ENCODE results near the gene R3HDML. TPM values are rescaled to one million over a fixed set of nuclear protein-coding genes. Genes with fewer than 3 reads are reported as not detected.

The R3HDML gene
- polyA plus RNA-seq, 3 donors = not detected

GRCh38 chr20:44390280-44390679 lies 53.4 kb downstream of the R3HDML start:
- H3K4me1 ChIP-seq (ENCODE audit: control insufficient read depth in 1 of 2, insufficient read depth in 2 of 2, low read length in 2 of 2) = peaks cover 0 to 6% of the 10 kb centered on the region in 2 donors
- no peak overlapping the region for H3K4me3 Mint-ChIP-seq
- peaks cover 0 to 7% of the 10 kb centered on the region in 2 donors for H3K27me3 ChIP-seq (ENCODE audit: control insufficient read depth in 2 of 2, insufficient read depth in 2 of 2, low read length in 2 of 2)
- H3K9me3 ChIP-seq (replicated peaks in 1 of 2; ENCODE audit: control insufficient read depth in 1 of 2, insufficient read depth in 1 of 2, low read length in 2 of 2) = no peaks in the 10 kb centered on the region
- peaks cover 12 to 17% (median 13%) of the 10 kb centered on the region in 3 donors for H3K27me3 Mint-ChIP-seq (ENCODE audit: low read depth in 3 of 3)
- no peak overlapping the region for H3K9ac ChIP-seq (ENCODE audit: insufficient read depth, low read length, poor library complexity, severe bottlenecking)
- 92% methylated on average over 2 of the region's 5 CpGs for WGBS (ENCODE audit: insufficient coverage)
- no peaks in the 10 kb centered on the region for H3K36me3 ChIP-seq (replicated peaks in 1 of 2; ENCODE audit: control insufficient read depth in 1 of 2, insufficient read depth in 2 of 2, low read length in 2 of 2)
- no peak overlapping the region for H3K4me3 ChIP-seq (replicated peaks in 1 of 3; ENCODE audit: low read depth in 2 of 3, low read length in 3 of 3)
- H3K27ac Mint-ChIP-seq = no peak overlapping the region
- H3K4me1 Mint-ChIP-seq = peaks cover 11% of the 10 kb centered on the region
- no peaks in the 10 kb centered on the region for H3K79me2 ChIP-seq (ENCODE audit: insufficient read depth, low read length)
- H2AFZ ChIP-seq (ENCODE audit: insufficient read depth, low read depth, low read length, poor library complexity, severe bottlenecking) = no peak overlapping the region
- no peak overlapping the region for H3K27ac ChIP-seq (ENCODE audit: low read depth in 1 of 2, low read length in 2 of 2)
- peaks cover 0 to 2% (median 0%) of the 10 kb centered on the region in 7 donors for H3K9me3 Mint-ChIP-seq
- H3K4me2 ChIP-seq (replicated peaks; ENCODE audit: extremely low read depth, low read length, poor library complexity, severe bottlenecking) = no peak overlapping the region
- TF ChIP-seq, protein P1, sequence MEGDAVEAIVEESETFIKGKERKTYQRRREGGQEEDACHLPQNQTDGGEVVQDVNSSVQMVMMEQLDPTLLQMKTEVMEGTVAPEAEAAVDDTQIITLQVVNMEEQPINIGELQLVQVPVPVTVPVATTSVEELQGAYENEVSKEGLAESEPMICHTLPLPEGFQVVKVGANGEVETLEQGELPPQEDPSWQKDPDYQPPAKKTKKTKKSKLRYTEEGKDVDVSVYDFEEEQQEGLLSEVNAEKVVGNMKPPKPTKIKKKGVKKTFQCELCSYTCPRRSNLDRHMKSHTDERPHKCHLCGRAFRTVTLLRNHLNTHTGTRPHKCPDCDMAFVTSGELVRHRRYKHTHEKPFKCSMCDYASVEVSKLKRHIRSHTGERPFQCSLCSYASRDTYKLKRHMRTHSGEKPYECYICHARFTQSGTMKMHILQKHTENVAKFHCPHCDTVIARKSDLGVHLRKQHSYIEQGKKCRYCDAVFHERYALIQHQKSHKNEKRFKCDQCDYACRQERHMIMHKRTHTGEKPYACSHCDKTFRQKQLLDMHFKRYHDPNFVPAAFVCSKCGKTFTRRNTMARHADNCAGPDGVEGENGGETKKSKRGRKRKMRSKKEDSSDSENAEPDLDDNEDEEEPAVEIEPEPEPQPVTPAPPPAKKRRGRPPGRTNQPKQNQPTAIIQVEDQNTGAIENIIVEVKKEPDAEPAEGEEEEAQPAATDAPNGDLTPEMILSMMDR (IDR thresholded peaks at IDR 0.05) = no peak
- no peaks in the 10 kb centered on the region for H3K36me3 Mint-ChIP-seq
- DNase-seq = no peak
- no peaks in the 10 kb centered on the region for H4K20me1 ChIP-seq (ENCODE audit: insufficient read depth, low read length)
- intact Hi-C loops (cut with micrococcal nuclease) = no loop called here

- H3K4me1 ChIP-seq (ENCODE audit: control insufficient read depth in 1 of 2, insufficient read depth in 2 of 2, low read length in 2 of 2) = peaks cover 0 to 6% of the 10 kb centered on the region in 2 donors
- no peak overlapping the region for H3K4me3 Mint-ChIP-seq
- no peak overlapping the region for H3K4me2 ChIP-seq (replicated peaks; ENCODE audit: extremely low read depth, low read length, poor library complexity, severe bottlenecking)
- no peak overlapping the region for H3K27ac Mint-ChIP-seq
- no peak overlapping the region for H3K27ac ChIP-seq (ENCODE audit: low read depth in 1 of 2, low read length in 2 of 2)
- no peak overlapping the region for H3K9ac ChIP-seq (ENCODE audit: insufficient read depth, low read length, poor library complexity, severe bottlenecking)
- TF ChIP-seq, protein P1 (IDR thresholded peaks at IDR 0.05) = no peak
- H2AFZ ChIP-seq (ENCODE audit: insufficient read depth, low read depth, low read length, poor library complexity, severe bottlenecking) = no peak overlapping the region
- no peaks in the 10 kb centered on the region for H3K9me3 ChIP-seq (replicated peaks in 1 of 2; ENCODE audit: control insufficient read depth in 1 of 2, insufficient read depth in 1 of 2, low read length in 2 of 2)
- no peaks in the 10 kb centered on the region for H3K36me3 Mint-ChIP-seq
- intact Hi-C loops (cut with micrococcal nuclease) = no loop called here
- H3K9me3 Mint-ChIP-seq = peaks cover 0 to 2% (median 0%) of the 10 kb centered on the region in 7 donors
- H3K79me2 ChIP-seq (ENCODE audit: insufficient read depth, low read length) = no peaks in the 10 kb centered on the region
- H4K20me1 ChIP-seq (ENCODE audit: insufficient read depth, low read length) = no peaks in the 10 kb centered on the region
- H3K4me3 ChIP-seq (replicated peaks in 1 of 3; ENCODE audit: low read depth in 2 of 3, low read length in 3 of 3) = no peak overlapping the region
- H3K27me3 ChIP-seq (ENCODE audit: control insufficient read depth in 2 of 2, insufficient read depth in 2 of 2, low read length in 2 of 2) = peaks cover 0 to 7% of the 10 kb centered on the region in 2 donors
- peaks cover 10 to 16% (median 11%) of the 10 kb centered on the region in 3 donors for H3K27me3 Mint-ChIP-seq (ENCODE audit: low read depth in 3 of 3)
- no peak for DNase-seq
- H3K4me1 Mint-ChIP-seq = peaks cover 11% of the 10 kb centered on the region
- no peaks in the 10 kb centered on the region for H3K36me3 ChIP-seq (replicated peaks in 1 of 2; ENCODE audit: control insufficient read depth in 1 of 2, insufficient read depth in 2 of 2, low read length in 2 of 2)
- WGBS (ENCODE audit: insufficient coverage) = no CpG with 5 or more reads among the region's 8 CpGs
Measured at GRCh38 chr20:44392088-44392775, 55.4 kb downstream of the R3HDML start.
